Bone marrow (tissue), 2 donors: ENCODE measurements around the gene PRODH.
"Not testable (repeated sequence)": the region's sequence is repeated elsewhere in the genome, so short reads cannot be mapped to it uniquely, and the experiment has no call there.

Experiments
- DNase-seq, 2 donors: peaks; one replicate each; lab custom pipeline; 2025; lab: John Stamatoyannopoulos, UW

Gene PRODH

GRCh38 chr22:18906410-18906745 is 29.7 kb downstream of the PRODH start:
- not testable (repeated sequence) for DNase-seq

DNA sequence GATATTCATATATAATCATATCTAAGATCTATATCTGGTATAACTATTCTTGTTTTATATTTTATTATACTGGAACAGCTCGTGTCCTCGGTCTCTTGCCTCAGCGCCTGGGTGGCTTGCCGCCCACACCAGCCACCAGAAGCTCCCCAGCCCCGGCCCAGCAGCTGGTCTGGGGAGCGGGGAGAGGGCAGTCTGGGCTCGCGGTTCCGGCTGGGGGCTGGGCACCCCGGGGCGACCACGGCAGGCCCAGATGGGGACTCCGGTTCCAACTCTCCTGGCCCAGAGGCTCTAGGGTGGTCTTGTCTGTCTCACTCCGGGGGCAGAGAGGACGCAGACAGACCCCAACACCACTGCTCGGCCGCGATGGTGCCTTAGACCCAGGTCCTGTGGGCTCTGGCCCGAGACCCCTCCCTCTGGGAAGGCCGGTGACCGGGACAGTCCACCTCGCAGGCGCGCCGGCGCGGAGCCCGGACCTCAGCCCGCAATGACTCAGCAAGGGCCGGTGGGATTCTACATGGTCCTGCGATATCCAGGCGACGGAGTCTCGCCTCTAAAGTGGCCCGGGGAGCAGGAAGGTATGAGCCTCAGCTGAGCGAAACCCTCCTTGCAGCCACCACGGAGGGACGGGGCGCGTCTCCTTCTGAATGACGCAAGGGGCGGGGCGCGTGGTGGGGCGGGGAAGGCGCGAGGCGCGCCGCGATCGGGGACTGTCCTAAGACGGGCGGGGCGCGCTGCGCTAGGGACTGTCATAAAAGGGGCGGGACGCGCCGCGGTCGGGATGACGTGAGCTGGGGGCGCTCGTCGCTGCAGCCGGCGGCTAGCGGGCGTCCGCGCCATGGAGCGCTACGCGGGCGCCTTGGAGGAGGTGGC is 30.3 kb downstream of the PRODH start, which contains the start of gene DGCR6:
TSS of gene DGCR6 (plus strand) at position 781 of the 870 bp plus-strand sequence. CDS start at position 836, 55 bp downstream.
- no peak for DNase-seq

DNA sequence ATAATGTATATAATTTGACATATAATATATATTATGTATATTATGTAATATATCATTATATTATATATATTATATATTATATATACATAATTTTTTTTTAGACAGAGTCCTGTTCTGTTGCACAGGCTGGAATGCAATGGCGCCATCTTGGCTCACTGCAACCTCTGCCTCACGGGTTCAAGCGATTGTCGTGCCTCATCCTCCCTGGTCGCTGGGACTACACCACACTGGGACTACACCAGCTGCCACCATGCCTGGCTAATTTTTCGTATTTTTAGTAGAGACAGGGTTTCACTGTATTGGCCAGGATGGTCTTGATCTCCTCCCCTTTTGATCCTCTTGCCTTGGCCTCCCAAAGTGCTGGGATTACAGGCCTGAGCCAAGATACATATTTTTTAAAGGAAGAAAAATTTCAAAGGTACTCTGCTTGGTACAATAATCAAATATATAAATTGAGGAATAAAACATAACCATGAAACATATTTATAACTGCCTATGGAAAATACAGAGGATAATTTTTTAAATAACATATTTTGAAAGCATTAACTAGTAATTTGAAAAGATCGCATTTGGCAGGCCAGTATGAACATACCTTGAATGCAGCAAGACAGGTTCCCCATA is 39.9 kb downstream of the PRODH start:
- DNase-seq, result not testable (repeated sequence)

- DNase-seq, result not testable (repeated sequence)
Observed at GRCh38 chr22:18893775-18894174, 42.3 kb downstream of the PRODH start.

GRCh38 chr22:18890510-18891192 is 45.4 kb downstream of the PRODH start:
- DNase-seq, result not testable (repeated sequence)

- no peak for DNase-seq
Observed at GRCh38 chr22:18888115-18888514, 48.0 kb downstream of the PRODH start.

DNA sequence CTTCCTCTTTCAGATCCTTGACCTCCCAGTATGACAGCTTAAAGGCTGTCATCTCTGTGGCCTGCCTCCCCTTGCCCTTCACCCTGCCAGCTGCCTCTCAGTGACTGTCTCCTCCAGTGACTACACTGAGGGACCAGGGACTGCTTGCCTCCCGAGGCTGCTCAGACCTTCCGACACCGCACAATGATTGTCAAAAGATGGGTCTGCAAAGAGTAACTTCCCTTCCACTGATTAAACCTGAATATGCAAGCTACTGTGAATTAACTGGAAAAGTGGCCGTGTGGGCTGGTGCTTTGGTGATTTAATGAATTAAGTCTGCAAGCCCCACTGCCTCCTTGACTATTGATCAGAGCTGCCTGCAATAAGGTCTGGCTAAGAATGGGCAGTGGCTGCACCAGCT is 51.6 kb downstream of the PRODH start:
- DNase-seq, result not testable (repeated sequence)

- not testable (repeated sequence) for DNase-seq
Observed at GRCh38 chr22:18881260-18881659, 54.8 kb downstream of the PRODH start.
